KOPT-K1 (cell line): Measurements from ENCODE around the gene NHSL2.

ENCODE experiments used
- H3K27ac ChIP-seq: fragments of 200-600 bp; sonication (generic); 2 replicates; pipeline ENCODE4 v1.5.1; 2016; ENCODE audit warnings: antibody characterized with exemption, mild to moderate bottlenecking, low read depth, low read length; ENCODE audit not compliant: poor library complexity, severe bottlenecking
- H3K36me3 ChIP-seq: fragments of 200-600 bp; sonication (generic); 2 replicates; pipeline ENCODE4 v1.5.1; 2017; ENCODE audit warnings: antibody characterized with exemption, mild to moderate bottlenecking, low read length, moderate library complexity; ENCODE audit not compliant: insufficient read depth
- H3K9me3 ChIP-seq: fragments of 200-600 bp; sonication (generic); 2 replicates; pipeline ENCODE4 v1.5.1; 2017; ENCODE audit warnings: antibody characterized with exemption, low read length, mild to moderate bottlenecking; ENCODE audit not compliant: insufficient read depth, poor library complexity, severe bottlenecking

Gene NHSL2

DNA sequence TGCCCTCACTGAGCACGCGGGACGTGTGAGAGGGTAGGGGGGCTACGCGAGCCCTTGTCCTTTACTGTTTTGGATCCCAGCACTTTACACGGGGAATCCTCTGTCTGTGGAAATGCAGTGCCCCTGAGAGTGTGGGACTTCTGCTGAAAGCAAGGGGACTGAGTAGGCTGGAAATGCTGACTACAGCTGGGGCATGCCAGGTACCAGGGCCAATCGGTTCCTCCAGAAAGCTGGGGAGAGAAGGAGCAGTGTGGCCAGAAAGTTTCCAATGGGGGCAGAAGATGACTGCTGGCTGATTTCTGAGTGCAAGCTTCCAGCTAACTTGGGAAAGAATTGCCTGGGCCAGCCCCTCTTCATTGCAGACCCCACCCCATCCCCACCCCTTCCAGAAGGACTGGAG lies 1.5 kb downstream of the NHSL2 start:
- Histone ChIP-seq H3K36me3 (no peaks in the 10 kb centered on the region), H3K9me3 (no peaks in the 10 kb centered on the region), H3K27ac (no peak overlapping the region)

DNA sequence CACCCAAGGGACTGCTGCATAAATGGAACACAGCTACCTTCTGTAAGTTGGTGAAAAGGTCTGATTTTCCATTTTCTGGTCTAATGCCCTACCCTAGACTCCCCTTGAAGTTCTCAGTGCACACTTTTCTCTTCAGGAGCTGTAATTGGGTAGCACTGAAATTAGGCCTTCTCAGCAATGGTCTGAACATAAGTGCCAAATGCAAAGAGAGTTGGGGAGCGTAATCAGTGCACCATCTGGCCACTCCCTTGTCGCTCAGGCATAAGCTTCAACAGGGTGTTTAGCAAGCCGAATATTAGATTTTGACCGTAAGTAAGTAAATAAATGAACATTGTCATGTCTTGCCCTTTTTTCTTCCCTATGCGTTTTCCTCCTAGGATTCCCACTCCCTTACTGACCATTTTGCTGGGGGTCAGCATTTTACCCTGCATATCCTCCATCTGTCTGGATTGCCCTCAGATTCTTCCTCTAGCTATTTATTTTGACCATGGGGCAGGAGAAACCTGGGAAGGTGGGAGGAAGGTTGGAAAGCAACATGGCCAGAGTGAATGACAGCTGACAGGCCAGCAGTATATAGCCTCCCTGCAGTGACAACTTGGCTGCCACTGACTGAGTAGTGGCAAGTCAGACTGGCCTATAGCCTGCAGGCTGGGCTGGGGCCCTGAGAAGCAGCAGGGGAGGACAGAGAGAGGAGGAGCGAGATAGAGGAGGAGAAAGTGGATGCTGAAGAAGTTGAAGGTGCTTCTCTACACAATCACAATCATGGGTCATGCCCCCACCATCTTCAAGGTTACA lies 2.7 kb downstream of the NHSL2 start:
- H3K9me3 ChIP-seq: no peaks in the 10 kb centered on the region
- no peaks in the 10 kb centered on the region for H3K36me3 ChIP-seq
- no peak overlapping the region for H3K27ac ChIP-seq

DNA sequence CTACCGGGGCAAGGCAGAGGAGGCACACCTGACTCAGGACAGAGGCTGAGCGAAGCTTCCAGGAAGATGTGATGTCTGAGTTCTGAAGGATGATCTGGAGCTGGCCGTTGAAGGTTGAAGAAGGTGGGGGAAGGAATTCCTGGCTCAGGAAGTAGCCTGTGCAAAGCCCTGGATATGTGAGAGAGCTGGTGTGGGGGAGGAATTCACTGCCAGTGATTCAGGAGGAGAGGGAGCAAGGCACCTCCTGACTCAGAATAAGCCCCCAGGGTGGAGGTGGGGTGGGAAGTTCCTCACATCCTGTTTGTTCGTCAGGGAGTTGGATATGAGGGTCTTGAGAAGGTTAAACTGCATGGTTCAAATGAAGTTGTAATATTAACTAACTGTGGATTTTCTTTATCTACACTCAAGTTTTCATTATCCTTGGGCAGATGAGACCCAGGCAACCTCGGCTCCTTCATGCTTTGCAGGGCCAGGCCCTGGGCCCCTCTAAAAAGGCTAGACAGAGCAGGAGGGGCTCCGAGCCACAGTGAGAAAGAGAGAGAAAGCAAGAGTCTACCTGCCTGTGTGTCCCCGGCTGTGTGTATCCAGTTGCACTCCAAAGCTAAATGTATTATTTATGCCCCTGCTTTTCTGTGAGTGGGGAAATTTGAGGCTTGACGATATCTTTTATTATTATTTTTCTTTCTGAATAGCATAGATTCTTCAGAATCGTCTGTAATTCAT lies 7.1 kb downstream of the NHSL2 start:
- no peaks in the 10 kb centered on the region for H3K36me3 ChIP-seq
- H3K27ac ChIP-seq: no peak overlapping the region
- no peaks in the 10 kb centered on the region for H3K9me3 ChIP-seq

DNA sequence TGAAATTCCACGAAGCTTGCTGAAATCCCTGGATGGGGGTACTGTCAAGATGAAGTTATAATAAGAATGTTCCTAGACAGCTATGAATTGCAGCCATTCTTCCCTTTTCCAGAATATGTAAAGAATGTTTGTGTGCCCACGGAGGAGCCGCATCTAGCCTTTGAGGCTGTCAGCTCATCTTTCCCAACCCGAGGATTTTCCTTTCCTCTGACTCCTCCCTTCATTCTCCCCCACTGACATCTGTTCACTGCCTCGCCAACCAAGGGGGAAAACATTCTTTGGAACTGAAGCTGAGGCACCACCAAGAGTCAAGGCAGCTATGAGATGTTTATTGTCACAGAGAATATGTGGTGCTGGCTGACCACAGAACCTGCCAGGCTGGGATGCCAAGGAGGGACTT lies 8.8 kb downstream of the NHSL2 start:
- no peaks in the 10 kb centered on the region for H3K9me3 ChIP-seq
- no peaks in the 10 kb centered on the region for H3K36me3 ChIP-seq
- no peak overlapping the region for H3K27ac ChIP-seq

GRCh38 chrX:71919886-71920285 lies 9.2 kb downstream of the NHSL2 start:
- Histone ChIP-seq H3K9me3 (no peaks in the 10 kb centered on the region), H3K27ac (no peak overlapping the region), H3K36me3 (no peaks in the 10 kb centered on the region)

GRCh38 chrX:71922686-71923085 lies 12.0 kb downstream of the NHSL2 start:
- Histone ChIP-seq H3K36me3 (no peaks in the 10 kb centered on the region), H3K27ac (no peak overlapping the region), H3K9me3 (no peaks in the 10 kb centered on the region)

DNA sequence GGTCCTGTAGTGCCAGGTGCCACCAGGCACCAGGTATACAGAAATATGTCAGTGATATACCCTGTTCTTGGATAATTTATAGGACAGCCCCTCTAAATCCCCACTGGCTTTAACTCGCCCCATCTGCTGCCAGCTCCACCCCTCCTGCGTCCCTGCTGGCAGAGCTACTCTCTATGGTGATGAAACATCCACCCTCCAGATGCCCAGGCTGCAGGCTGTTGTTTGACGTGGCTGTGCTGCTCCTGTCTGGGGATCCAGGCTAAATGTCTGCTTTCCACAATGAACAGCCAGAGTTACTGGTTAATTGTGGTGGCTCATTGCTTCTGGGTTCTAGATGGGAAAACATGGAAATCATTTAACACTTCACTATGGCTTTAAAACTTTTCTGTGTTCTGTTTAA lies 12.9 kb downstream of the NHSL2 start:
- Histone ChIP-seq H3K27ac (no peak overlapping the region), H3K9me3 (no peaks in the 10 kb centered on the region), H3K36me3 (no peaks in the 10 kb centered on the region)

- Histone ChIP-seq H3K9me3 (no peaks in the 10 kb centered on the region), H3K36me3 (no peaks in the 10 kb centered on the region), H3K27ac (no peak overlapping the region)
Observed at GRCh38 chrX:71927040-71927439, 16.4 kb downstream of the NHSL2 start.

GRCh38 chrX:71928856-71929255 lies 18.2 kb downstream of the NHSL2 start:
- Histone ChIP-seq H3K36me3 (no peaks in the 10 kb centered on the region), H3K9me3 (no peaks in the 10 kb centered on the region), H3K27ac (no peak overlapping the region)

DNA sequence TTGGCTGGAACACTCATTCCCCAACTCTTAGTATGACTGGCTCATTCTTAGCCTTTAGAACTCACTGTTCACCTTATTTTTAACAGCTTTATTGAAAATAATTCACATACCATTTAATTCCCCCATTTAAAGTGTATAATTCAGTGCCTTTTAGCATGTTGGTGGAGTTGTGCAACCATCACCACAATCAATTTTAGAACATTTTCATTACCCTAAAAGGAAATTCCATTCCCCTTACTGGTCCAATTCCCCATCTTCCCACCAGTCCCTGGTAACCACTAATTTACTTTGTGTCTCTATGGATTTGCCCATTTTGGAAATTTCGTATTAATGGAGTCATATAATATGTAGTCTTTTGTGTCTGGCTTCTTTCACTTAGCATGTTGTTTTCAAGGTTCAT lies 19.7 kb downstream of the NHSL2 start:
- Histone ChIP-seq H3K9me3 (no peaks in the 10 kb centered on the region), H3K27ac (no peak overlapping the region), H3K36me3 (no peaks in the 10 kb centered on the region)

DNA sequence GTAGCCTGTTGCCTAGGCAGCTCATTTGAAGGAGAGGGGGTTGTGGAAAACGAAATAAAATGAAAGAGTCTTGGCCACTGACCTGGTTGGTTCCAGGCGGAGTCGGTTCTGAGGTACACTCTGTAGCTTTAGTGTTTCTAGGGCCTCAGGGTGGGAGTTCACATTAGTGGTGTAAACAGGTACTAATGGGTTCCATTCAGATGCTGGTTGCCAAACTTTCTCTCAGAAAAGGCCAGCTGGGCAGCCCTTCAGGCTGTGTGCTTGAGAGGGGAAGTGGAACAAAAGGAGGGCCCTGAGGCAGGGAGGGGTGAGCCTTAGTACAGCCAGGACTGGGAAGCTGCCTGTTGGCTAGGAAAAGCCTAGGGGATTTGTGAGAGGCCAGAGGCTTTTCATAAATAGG lies 24.8 kb downstream of the NHSL2 start:
- H3K27ac ChIP-seq: no peak overlapping the region
- H3K36me3 ChIP-seq: no peaks in the 10 kb centered on the region
- H3K9me3 ChIP-seq: no peaks in the 10 kb centered on the region

DNA sequence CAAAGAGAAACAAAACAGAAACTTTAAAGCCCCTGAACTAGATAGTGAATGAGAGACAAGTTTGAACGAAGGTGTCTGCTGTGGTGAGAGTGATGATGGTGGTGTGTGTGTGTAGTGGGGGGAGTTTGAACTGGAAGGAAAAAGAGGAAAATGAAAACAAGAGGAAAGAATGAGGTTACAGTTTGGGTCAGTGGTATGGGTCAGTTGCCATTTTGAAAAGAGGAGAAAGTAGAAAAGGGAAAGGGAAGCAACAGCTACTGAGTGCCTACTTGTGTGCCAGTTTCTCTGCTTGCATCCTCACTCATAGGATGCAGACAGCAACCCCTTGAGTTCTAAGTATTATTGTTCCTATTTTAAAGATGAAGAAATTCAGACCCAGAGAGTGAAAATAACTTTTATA lies 26.0 kb downstream of the NHSL2 start:
- Histone ChIP-seq H3K27ac (no peak overlapping the region), H3K9me3 (no peaks in the 10 kb centered on the region), H3K36me3 (no peaks in the 10 kb centered on the region)

- Histone ChIP-seq H3K27ac (no peak overlapping the region), H3K9me3 (no peaks in the 10 kb centered on the region), H3K36me3 (no peaks in the 10 kb centered on the region)
Observed at GRCh38 chrX:71938371-71938770, 27.7 kb downstream of the NHSL2 start.

- no peaks in the 10 kb centered on the region for H3K9me3 ChIP-seq
- H3K36me3 ChIP-seq: no peaks in the 10 kb centered on the region
Observed at GRCh38 chrX:71941145-71941544, 30.5 kb downstream of the NHSL2 start.

GRCh38 chrX:71941776-71942175 lies 31.1 kb downstream of the NHSL2 start:
- Histone ChIP-seq H3K9me3 (no peaks in the 10 kb centered on the region), H3K27ac (no peak overlapping the region), H3K36me3 (no peaks in the 10 kb centered on the region)

More at GRCh38 chrX:71941145-71941544, 30.5 kb downstream of the NHSL2 start:
- H3K27ac ChIP-seq: no peak overlapping the region

DNA sequence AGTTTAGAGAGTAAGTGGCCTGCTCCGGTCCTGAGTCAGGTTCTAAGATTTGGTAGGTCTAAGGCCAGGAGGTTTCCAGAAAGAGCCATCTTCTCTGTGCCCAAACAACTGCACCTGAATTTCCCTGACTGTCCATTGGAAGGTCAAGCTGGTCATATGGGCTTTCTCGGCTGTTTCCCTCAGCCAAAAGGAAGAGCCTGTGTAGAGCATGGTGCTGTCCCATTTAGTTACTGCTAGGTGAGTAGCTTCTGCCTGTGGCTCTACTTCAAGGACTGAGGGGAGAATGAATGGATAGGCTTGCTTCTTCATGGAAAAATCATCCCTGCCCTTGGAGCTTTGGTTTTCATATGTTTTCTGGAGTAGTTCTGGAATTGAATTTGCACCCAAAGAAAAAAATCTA lies 33.7 kb downstream of the NHSL2 start:
- H3K27ac ChIP-seq: no peak overlapping the region
- H3K36me3 ChIP-seq: no peaks in the 10 kb centered on the region
- H3K9me3 ChIP-seq: no peaks in the 10 kb centered on the region
